NOMO-1 treated with dmso at 0.1 percent for 144 hours (cell line): ENCODE results near the gene TRMT2A.

Experiments
- DNase-seq: peaks from one replicate; lab custom pipeline; 2025; ENCODE audit not compliant: unreplicated experiment; lab: John Stamatoyannopoulos, UW

The TRMT2A gene

DNA sequence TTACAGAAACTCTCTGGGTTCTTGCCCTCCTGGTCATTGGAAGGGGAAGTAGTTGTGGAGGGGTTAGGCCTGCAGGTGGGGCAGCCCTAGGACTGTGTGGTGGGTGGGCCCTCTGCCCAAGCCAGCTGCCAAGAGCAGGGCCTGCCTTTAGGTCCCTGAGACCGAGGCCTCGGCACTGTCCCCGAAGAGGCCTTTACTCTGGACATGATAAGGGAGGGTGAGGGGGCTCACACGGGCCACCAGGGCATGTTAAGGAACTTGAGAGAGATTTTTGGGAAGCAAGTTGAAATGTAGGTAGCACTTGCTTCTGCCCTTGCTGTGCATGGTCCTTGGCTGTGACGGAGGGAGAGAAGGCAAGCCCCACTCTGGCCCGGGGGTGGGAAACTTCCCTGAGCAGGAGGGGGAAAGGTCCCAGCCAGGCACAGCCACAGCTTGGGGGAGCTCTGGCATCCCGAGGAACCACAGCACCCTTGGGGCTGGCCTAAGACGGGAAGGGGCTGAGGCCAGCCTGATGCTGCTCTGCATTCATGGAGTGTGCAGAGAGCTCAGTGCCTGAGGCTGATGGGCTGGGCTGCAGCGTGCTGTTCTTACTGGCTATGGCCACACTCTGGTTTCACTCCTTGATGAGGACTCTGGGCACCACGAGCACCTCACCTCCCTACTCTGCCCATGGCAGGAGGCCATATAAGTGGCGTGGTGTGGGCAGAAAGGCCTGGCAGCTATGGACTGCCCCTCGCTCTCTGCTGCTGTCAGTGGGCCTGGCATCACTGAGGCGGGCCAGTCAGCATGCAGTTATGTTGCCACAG, 8.9 kb downstream of the TRMT2A start:
- no peak for DNase-seq

DNA sequence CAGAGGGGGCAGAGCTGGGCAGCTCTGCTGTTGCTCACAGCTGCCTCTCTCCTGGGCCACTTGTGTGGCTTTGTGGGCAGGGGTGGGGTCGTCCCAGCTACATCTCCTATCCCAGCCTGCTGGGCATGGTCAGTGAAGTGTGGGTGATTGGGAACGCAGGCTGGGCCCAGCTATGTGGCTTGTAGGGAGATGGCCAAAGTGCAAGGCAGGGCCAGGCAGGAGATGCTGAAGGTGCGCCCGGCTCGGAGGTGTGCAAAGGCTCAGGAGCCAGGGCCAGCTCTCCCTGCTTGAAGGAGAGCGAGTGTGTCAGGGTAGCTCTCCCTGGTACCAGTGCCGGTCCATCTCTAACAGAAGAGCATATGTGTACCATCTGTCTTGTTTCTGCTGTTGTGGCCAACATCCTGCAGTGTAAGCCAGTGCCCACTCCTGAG, 9.5 kb downstream of the TRMT2A start:
- no peak for DNase-seq

DNA sequence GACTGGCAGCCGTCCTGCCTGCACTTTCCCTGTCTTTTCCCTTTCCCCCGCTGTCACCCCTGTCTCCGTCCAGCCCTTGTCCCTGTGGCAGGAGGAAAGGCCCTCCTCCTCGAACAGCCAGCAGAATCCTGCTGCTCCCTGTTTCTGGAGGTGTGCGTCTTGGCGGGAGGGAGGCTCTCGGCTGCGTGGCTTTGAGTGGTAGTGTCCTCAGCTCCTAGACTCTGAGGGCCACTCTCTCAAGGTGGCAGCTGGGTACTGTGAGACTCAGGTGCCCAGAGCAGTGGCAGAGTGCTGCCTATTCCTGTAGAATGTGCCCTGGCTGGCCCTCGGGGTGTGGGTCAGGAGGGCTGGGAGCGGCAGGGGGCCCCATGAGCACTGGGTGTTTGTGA, 10.2 kb downstream of the TRMT2A start:
- DNase-seq, result no peak

DNA sequence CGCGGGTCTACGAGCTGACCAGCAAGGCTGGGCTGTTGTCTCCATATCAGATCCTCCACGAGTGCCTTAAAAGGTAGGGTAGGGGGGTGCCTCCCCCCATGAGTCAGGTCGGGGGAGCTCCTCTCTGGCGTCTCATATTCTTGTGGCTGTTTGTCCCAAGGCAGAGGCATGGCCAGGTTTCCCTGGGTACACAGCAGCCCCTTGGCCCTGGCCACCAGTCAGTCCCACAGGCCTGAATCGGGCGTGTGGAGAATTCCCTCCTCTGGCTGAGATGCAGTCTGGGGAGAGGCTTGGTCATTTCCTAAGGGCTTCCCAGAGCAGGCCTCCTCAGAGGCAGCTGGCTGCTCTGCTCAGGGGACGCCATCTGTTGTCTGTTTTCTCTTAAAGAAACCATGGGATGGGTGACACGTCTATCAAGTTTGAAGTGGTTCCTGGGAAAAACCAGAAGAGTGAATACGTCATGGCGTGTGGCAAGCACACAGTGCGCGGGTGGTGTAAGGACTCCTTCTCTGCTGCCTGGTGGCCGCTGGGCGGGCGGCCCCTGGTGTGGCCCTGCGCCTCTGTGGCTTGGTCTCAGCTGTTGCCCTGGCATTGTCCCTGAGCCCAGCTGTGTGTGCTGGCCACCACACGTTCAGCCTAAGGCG, 10.7 kb downstream of the TRMT2A start:
- DNase-seq, result no peak

DNA sequence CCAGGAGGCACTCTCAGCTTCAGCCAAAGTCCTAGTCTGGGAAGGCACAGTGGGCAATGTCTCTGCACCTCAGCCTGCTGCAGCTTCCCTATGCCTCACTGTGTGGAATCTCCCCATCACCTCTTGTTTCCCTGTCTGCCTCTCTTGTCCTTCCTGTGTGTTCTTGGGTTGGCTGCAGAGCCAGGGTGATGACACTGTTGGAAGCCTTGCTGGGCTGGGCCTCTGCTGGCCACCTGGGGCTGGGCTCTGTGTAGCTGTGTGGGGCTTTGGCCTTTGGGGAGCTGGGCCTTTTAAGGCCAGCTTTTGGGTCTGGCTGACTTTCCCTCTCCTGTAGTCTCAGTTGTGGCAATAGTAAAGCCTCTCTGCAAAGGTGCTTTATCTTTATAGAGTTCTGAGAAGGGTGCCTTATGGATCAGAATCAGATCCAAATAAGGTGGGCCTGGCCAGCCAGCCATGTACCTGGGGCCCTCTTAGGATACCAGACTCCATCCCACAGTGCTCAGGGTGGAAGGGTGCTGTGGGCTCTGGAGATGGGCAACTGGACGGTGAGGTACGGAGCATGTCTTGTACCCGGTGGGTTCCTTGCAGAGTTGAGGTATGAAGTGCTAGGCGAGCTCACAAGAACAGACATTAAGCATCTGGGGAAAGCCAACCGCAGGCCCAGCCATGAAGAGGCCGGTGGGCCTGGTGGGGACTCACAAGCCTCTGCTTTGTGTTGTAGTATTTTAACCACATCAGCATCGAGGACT, 11.4 kb downstream of the TRMT2A start:
- no peak for DNase-seq

DNA sequence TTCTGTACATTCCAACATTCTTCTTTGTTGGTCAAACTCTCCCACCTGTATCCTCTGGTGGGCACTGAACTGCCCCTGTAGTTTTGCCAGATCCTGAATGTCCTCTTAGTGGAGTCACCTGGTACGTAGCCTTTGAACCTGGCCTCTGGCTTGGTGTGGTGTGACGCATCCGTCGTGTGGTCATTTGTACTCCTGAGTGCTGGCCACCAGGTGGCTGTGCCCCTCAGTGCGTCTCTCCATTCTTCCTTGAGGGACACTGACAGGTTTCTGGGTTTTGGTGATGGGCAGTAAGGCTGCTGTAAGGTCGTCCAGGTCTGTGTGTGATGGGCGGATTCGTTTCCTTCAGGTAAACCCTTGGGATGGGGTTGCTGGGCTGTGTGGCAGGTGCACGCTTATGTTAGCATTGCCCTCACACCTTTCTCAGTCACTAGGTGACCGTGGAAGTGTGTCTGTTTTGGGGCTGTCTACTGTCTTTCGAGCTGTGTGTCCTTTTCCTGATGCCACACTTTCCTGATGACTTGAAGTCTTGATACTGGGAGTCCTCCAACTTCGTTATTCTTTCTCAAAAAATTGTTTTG, 14.7 kb downstream of the TRMT2A start:
- no peak for DNase-seq

DNA sequence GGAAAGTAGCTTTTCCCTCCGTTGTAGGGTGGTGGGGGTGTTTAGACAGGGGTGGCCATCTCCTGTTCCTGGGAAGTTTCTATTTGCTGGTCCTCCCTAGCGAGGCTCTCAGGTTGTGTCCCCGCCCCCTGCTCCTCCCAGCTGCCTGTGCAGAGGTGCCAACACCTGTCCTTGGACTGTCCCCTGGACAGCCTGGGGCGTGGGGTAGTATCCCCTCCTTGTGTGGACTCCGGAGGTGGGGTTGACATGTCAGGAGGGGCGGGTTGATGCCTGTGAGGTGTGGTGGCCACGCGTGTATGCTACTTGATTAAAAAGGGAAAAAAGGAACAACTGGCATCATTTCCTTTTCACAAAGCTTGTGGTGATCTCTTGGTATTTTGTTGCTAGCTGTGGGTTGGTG, 15.4 kb downstream of the TRMT2A start:
- no peak for DNase-seq

DNA sequence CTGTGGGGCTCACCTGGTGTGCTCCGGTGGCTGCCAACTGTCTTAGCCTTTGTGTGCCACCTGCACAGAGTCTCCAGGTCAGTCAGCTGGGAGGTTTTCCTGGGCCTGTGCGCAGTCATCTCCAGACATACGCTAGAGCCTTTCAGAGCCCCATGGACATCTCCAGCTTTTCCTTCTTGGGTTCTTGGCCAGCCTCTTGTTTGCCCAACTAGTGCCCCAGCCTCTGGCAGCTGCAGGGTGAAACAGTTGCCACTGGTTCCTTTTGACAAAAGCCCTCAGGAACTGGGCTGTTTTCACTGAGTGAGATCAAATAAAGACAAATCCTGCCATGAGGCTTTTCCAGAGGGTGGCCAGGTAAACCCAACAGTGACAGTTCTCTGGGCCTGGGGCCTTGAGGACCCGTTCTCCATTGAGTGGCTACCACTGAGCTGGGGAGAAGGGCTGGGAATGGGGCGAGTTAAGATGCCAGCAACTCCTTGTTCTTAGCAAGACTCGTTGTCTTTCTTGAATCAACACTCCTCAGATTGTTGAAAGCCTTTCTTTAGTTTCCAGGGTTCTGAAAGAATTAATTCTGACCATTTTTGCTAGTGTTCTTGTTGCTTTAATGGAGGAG, 17.8 kb downstream of the TRMT2A start:
- DNase-seq, result no peak

DNA sequence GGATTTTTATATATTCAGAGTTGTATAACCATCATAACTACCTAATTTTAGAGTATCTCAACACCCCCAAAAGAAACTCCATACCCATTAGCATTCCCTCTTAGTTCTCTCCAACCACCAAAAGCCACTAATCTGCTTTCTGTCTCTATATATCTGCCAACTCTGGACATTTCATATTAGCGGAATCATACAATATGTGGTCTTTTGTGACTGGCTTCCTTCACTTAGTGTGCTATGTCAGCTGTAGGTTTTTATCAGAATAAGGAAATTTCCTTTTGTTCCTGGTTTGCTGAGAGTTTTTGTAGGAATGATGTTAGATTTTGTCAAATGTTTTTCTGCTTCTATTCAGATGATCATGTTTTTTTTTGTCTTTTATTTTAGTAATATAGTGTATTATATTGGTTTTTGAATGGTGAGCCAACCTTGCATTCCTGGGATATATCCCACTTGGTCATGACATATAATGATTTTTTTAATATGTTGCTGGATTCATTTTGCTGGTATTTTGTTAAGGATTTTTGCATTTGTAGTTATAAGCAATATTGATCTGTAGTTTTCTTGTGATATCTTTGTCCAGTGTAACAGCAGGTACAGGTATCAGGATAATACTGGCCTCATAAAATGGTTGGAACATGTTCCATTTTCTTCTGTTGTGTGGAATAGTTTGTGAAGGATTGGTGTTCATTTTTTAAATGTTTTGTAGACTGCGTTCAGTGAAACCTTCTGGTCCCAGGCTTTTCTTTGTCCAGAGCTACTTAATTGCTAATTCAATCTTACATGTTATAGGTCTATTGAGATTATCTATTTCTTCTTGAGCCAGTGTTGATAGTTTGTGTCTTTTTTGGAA, 20.2 kb downstream of the TRMT2A start:
- no peak for DNase-seq

DNA sequence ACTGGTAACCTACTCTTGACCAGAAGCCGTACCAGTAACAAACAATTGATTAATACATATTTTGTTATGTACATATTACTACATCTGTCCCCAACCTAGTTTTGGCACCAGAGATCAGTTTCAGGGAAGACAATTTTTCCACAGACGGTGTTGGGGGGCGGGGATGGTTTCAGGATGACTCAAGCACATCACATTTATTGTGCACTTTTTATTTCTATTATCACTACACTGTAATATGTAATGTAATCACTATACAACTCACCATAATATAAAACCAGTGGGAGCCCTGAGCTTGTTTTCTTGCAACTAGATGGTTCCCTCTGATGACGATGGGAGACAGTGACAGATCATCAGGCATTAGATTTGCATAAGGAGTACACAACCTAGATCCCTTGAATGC, 21.5 kb downstream of the TRMT2A start:
- DNase-seq, result no peak

DNA sequence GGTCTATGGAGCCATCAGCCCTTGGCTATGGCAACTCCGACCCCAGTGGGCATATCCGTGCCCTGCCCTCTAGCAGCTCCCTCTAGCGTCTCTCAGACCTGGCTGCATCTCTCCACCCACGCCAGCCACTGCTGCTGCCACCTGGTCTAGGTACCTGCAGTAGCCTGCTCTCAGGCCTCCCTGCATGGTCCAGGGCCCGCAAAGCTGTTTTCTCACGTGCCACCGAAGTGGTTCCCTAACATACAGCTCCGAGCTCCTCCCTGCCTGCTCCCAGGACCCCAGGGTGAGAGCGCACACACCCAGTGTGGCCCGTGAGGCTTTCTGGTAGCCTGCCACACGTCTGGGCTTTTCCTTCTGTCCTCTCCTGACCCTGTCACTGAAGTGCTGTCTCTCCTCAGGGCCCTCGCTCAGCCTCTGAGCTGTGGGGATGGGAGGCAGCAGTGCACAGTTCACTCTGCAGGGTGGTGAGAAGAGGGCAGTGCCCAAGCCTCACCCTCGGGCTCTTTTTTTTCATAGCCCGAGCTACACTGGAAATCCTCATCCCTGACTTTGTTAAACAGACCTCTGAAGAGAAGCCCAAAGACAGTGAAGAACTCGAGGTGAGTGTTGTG, 22.7 kb downstream of the TRMT2A start:
- no peak for DNase-seq

DNA sequence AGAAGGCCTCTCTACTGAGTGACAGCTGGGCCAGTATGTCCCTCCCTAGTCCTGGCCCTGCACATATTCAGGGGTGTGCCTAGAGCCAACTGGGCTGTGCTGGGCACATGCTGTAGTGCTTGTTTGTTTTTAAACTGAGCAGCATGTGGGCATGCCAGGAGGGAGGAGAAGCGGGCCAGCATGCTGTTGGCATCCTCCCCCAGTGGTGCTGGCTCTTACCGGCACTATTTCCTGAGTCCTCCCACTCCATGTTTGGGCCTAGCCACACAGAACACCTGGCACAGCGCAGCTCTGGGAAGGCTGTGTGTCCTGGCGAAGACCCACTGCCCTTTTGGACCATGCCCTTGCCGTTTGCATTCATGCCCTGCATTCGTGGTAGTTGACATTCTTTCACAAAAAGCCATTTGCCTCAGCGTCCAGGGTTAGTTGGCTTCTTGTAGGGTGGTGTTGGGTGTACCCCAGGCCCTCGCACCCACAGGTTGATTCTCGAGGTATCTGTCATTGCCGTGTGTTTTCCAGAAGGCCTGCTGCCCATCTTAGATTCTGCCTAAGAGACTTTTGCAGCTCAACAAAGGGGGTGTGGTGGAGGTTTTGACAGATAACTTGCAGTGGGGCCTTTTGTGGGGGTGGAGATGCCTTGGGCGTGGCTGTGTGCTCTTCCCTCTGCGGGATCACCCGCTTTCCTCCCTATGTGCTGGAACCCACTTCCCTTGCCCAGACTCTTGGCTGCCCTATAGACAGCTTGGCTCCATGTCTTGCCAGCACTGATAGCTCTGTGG, 23.4 kb downstream of the TRMT2A start:
- no peak for DNase-seq

DNA sequence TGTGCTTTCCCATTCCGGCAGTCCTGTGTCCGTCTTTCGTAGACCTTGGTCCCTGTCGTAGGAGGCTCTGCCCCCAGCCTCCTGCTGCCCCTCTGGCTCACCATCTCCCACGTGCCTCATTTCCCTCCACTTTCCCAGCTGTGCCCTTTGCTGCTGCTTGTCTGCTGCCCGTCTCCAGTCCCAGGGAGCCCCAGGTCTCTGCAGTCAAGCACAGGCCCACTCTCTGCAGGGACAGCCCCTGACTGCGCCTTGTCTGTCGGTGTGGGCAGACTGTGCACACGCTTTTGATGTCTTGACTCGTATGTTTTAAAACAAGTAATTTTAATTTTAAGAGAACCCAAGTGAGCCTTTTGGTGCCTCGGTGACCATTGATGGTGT, 24.6 kb downstream of the TRMT2A start:
- DNase-seq, result no peak

DNA sequence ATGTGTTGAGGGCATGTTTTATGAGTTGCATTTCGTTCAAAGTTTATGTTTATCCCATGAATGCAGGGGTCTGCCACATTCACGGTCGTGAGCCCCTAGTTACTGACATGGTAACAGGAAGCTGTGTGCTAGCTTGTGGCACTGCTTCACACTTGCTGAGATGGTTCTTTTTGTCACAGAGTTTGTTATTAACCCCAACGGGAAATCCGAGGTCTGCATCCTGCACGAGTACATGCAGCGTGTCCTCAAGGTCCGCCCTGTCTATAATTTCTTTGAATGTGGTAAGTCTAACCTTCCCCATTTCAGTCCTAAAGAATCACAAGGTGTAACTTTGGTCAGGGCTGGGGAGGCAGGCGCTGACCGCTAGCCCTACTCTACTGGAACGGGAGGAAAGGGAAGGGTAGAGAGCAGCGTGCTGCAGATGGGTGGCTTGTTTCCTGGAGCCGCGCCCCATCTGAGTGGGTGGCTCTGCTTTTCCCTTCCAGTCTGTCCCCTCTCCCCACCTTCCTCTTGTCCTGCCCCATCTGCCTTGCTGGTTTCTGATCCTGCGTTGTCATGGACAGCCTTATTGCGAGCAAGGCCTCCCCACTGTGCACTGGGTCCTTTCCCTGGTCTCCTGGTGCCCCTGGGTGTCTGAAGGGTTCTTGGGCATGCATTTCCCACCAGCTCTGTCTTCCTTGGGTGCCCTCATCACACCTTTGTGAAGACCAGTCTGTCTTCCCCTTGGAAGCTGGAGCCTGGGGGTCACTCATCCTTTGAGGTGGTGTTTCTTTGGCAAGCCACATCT, 25.1 kb downstream of the TRMT2A start:
- DNase-seq, result no peak

DNA sequence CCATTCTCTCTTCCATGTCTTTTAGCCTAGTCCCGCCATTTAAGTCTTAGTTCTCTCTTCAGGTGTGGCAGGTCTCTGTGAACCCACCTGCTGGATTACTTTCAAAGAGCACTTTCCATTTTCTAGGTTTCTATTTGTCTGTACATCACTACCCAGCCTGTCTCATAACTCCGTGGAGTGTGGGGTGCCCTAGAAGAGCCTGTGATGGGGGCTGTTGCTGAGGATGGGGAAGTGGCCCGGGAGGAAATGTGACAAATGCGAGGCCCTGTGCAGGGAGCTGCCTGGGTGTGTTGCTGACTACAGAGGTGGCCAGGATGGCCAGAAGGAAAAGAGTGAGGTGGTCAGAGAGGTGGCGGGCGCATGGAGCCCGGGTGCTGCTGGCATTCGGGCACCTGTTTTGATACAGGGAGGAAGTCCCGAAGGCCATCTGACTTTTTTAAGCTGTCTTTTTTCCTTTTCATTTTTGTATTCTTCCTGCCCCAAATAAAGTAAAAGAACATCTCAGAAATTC, 26.2 kb downstream of the TRMT2A start:
- DNase-seq, result no peak

DNA sequence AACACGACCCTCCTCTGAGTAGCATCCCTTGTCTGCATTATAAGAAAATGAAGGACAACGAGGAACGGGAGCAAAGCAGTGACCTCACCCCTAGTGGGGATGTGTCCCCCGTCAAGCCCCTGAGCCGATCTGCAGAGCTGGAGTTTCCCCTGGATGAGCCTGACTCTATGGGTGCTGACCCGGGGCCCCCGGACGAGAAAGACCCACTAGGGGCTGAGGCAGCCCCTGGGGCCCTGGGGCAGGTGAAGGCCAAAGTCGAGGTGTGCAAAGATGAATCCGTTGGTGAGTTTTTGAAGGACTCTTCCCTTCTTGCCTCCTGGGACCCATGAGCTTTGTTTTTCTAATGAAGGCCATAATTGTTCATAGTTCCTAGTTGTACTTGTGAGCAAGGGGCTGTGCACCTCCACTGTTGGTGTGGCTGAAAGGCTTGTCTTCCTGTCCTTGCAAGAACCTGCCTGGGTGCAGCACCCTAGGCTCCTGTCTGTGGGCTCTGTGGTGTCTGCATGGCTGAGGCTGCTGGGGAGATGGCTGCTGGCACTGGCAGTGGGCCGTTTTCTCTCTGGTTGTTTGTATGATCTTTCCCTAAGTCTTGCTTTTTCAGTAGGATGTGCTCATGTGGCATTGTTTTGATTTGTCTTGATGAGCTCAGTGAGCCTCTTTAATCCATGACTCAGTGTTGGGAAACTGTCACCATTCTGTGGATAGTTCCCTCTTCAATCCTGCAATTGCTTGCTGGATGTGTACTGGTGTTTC, 26.9 kb downstream of the TRMT2A start:
- DNase-seq, result no peak

DNA sequence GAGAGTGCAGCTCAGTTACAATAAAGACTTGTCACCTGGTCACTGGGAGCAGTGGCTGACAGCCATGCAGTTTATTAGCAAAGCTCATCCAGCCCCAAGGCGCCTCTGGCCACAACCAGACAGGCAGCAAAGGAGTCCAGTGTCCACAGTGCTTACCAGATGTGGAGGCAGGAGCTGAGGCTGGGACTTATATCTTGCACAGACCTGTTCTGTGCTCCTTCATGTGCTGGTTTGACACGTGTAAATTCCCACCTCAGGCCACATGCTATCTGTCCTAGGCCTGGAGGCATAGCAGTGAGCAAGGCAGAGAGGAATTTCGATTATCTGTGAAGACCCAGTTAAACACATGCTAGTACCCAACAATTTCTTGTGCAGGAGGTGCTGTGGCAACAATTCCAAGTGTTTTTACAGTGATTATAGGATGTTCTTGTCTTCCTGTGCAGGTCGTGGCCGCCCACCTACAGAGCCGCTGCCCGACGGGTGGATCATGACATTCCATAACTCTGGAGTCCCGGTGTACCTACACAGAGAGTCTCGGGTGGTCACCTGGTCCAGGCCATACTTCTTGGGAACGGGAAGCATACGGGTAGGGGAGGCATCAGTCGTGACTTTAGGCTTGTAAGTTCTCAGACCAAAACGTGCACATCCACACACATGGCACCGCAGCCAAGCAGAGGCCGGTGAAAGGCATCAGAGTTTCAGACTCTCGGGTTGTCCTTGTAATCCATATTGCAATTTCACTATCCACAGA, 27.6 kb downstream of the TRMT2A start:
- no peak for DNase-seq
